Activated B cell treated with CpG ODN at 0.5 μM for 24 hours (primary cell): ENCODE results near the gene RGS10. TPM values are rescaled to one million over a fixed set of nuclear protein-coding genes. Genes with fewer than 3 reads are reported as not detected.

Experiments used
- ATAC-seq: fragments of 200-7000 bp; cut with Tn5 transposase; one replicate; pipeline ENCODE4 v1.10.0; 2021; ENCODE audit warnings: low read depth, mild to moderate bottlenecking, moderate library complexity
- CTCF ChIA-PET: fragments of 350-600 bp; sonication (Branson Sonifier 250); formaldehyde crosslinking; loops from one replicate; lab custom pipeline; 2021; ENCODE audit warnings: antibody characterized with exemption; lab: Charles Lee
- POLR2A ChIA-PET: fragments of 350-600 bp; sonication (Branson Sonifier 250); formaldehyde crosslinking; loops from one replicate; lab custom pipeline; 2021; ENCODE audit warnings: antibody characterized with exemption; lab: Charles Lee
- DNase-seq: peaks from one replicate; pipeline ENCODE4 v3.0.0; 2022
- H3K27ac Mint-ChIP-seq: one replicate; pipeline ENCODE4 v1.8.0; 2020; ENCODE audit warnings: mixed read lengths
- H3K27me3 Mint-ChIP-seq: one replicate; pipeline ENCODE4 v1.8.0; 2021; ENCODE audit warnings: mixed read lengths
- H3K36me3 Mint-ChIP-seq: one replicate; pipeline ENCODE4 v1.8.0; 2021; ENCODE audit warnings: low read depth, mixed read lengths
- H3K4me1 Mint-ChIP-seq: one replicate; pipeline ENCODE4 v1.8.0; 2021; ENCODE audit warnings: mixed read lengths
- H3K4me3 Mint-ChIP-seq: one replicate; pipeline ENCODE4 v1.8.0; 2020; ENCODE audit warnings: mild to moderate bottlenecking, mixed read lengths
- H3K9me3 Mint-ChIP-seq: one replicate; pipeline ENCODE4 v1.8.0; 2020; ENCODE audit warnings: mixed read lengths
- intact Hi-C: fragments of 100-400 bp; cut with micrococcal nuclease; formaldehyde crosslinking; loops from one replicate; pipeline ENCODE4 v1.15.1; 2024
- total RNA-seq: library from RNA; stranded (reverse); gene quantifications from 2 replicates; pipeline ENCODE4 v1.2.3, GENCODE V29; 2022
- TF ChIP-seq, protein P1 (sequence below): fragments of 200-600 bp; IDR thresholded peaks from one replicate; pipeline ENCODE4 v1.8.0; 2022; ENCODE audit warnings: antibody characterized with exemption, mild to moderate bottlenecking

RGS10 gene
- total RNA-seq, 1 donor from 2014 or later: 53.5 TPM

DNA sequence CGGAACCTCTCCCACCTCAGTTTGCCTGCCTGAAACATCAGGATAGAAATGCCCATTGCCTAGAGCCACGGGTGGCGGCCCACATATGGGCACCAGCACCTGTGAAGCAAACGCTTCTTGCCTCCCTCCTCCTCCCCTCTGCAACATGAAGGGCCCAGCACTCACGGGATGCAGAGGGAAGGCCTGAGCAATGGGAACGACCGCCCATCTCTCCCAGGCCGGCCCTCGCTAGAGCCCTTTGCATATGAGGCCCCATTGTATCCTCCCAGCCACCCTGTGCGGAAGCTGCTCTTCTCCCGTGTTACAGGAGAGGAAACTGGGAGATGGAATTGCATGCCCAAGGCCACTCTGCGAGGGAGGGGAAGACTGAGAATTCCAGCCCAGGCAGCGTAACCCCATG, 88.2 kb downstream of the RGS10 start:
- TF ChIP-seq, protein P1, sequence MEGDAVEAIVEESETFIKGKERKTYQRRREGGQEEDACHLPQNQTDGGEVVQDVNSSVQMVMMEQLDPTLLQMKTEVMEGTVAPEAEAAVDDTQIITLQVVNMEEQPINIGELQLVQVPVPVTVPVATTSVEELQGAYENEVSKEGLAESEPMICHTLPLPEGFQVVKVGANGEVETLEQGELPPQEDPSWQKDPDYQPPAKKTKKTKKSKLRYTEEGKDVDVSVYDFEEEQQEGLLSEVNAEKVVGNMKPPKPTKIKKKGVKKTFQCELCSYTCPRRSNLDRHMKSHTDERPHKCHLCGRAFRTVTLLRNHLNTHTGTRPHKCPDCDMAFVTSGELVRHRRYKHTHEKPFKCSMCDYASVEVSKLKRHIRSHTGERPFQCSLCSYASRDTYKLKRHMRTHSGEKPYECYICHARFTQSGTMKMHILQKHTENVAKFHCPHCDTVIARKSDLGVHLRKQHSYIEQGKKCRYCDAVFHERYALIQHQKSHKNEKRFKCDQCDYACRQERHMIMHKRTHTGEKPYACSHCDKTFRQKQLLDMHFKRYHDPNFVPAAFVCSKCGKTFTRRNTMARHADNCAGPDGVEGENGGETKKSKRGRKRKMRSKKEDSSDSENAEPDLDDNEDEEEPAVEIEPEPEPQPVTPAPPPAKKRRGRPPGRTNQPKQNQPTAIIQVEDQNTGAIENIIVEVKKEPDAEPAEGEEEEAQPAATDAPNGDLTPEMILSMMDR: no peak
- CTCF ChIA-PET: no interaction called here
- Mint-ChIP-seq H3K36me3 (peaks cover 50% of the 10 kb centered on the region), H3K27me3 (no peaks in the 10 kb centered on the region), H3K9me3 (no peaks in the 10 kb centered on the region), H3K4me1 (peaks cover 37% of the 10 kb centered on the region), H3K4me3 (no peak overlapping the region), H3K27ac (peak overlapping the region; percentile 50)
- no peak for DNase-seq
- no peak for ATAC-seq
- intact Hi-C loops: no loop called here
- POLR2A ChIA-PET: interaction anchor here (0.8 kb wide), 1 partner anchor 17 kb away, joined by 3 read pairs; no protein-coding TSS in a partner anchor

DNA sequence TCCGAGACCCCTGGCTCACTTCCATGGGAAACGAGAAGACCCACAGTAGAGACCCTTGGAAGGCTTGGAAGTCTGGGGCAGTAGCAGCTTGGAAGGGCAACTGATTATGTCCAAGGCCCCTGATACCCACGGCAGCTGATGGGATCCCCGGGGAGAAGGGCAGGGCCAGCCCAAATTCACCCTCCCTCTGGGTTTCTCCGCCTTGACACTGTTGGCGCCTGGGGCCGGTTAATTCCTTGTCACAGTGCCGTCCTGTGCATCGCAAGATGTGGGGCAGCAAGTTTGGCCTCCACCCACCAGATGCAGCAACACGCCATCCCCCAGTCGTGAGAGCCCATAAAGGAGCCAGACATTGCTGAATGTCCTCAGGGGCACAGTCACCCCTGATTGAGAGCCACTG, 89.2 kb downstream of the RGS10 start:
- TF ChIP-seq, protein P1: no peak
- no peaks in the 10 kb centered on the region for H3K9me3 Mint-ChIP-seq
- H3K27me3 Mint-ChIP-seq: no peaks in the 10 kb centered on the region
- H3K4me3 Mint-ChIP-seq: no peak overlapping the region
- H3K36me3 Mint-ChIP-seq: peaks cover 52% of the 10 kb centered on the region
- ChIA-PET CTCF (interaction anchor here (1.6 kb wide), 1 partner anchor 37 kb away, joined by 4 read pairs; no protein-coding TSS in a partner anchor), POLR2A (interaction anchor here (1.2 kb wide), 2 partner anchors 24 to 90 kb away, joined by 3 read pairs; partner anchors contain the start of gene RGS10)
- DNase-seq: no peak
- intact Hi-C loops: no loop called here
- H3K4me1 Mint-ChIP-seq: peaks cover 40% of the 10 kb centered on the region
- H3K27ac Mint-ChIP-seq: no peak overlapping the region
- no peak for ATAC-seq

GRCh38 chr10:119452396-119452795, 90.1 kb downstream of the RGS10 start:
- Mint-ChIP-seq H3K36me3 (peaks cover 57% of the 10 kb centered on the region), H3K9me3 (no peaks in the 10 kb centered on the region), H3K27ac (no peak overlapping the region), H3K4me1 (peaks cover 39% of the 10 kb centered on the region), H3K4me3 (no peak overlapping the region), H3K27me3 (no peaks in the 10 kb centered on the region)
- POLR2A ChIA-PET: no interaction called here
- TF ChIP-seq, protein P1: no peak
- intact Hi-C loops: no loop called here
- ATAC-seq: no peak
- CTCF ChIA-PET: interaction anchor here (1.6 kb wide), 1 partner anchor 37 kb away, joined by 4 read pairs; no protein-coding TSS in a partner anchor
- DNase-seq: no peak

GRCh38 chr10:119451300-119451896, 91.1 kb downstream of the RGS10 start:
- Mint-ChIP-seq H3K4me1 (peaks cover 29% of the 10 kb centered on the region), H3K27ac (no peak overlapping the region), H3K27me3 (no peaks in the 10 kb centered on the region), H3K36me3 (peaks cover 57% of the 10 kb centered on the region), H3K9me3 (no peaks in the 10 kb centered on the region), H3K4me3 (no peak overlapping the region)
- ChIA-PET POLR2A (interaction anchor here (0.6 kb wide), 1 partner anchor 148 kb away, joined by 4 read pairs; no protein-coding TSS in a partner anchor), CTCF (interaction anchor here (1.3 to 3.2 kb wide), 2 partner anchors 38 to 245 kb away, joined by 3 to 14 read pairs; no protein-coding TSS in a partner anchor)
- intact Hi-C loops: no loop called here
- DNase-seq (no peak), ATAC-seq (no peak)
- TF ChIP-seq, protein P1: no peak

- ATAC-seq (no peak), DNase-seq (no peak)
- intact Hi-C loops: no loop called here
- ChIA-PET CTCF (interaction anchor here (1.3 to 3.2 kb wide), 2 partner anchors 39 to 244 kb away, joined by 3 to 14 read pairs; no protein-coding TSS in a partner anchor), POLR2A (interaction anchor here (1.4 kb wide), 1 partner anchor 36 kb away, joined by 4 read pairs; no protein-coding TSS in a partner anchor)
- Mint-ChIP-seq H3K4me1 (peaks cover 26% of the 10 kb centered on the region), H3K36me3 (peaks cover 59% of the 10 kb centered on the region), H3K27ac (no peak overlapping the region), H3K27me3 (no peaks in the 10 kb centered on the region), H3K4me3 (no peak overlapping the region), H3K9me3 (no peaks in the 10 kb centered on the region)
- TF ChIP-seq, protein P1: no peak
Measured at GRCh38 chr10:119450606-119451299, 91.8 kb downstream of the RGS10 start.
